ENCODE results near the gene CHRNA9.

Gene CHRNA9

DNA sequence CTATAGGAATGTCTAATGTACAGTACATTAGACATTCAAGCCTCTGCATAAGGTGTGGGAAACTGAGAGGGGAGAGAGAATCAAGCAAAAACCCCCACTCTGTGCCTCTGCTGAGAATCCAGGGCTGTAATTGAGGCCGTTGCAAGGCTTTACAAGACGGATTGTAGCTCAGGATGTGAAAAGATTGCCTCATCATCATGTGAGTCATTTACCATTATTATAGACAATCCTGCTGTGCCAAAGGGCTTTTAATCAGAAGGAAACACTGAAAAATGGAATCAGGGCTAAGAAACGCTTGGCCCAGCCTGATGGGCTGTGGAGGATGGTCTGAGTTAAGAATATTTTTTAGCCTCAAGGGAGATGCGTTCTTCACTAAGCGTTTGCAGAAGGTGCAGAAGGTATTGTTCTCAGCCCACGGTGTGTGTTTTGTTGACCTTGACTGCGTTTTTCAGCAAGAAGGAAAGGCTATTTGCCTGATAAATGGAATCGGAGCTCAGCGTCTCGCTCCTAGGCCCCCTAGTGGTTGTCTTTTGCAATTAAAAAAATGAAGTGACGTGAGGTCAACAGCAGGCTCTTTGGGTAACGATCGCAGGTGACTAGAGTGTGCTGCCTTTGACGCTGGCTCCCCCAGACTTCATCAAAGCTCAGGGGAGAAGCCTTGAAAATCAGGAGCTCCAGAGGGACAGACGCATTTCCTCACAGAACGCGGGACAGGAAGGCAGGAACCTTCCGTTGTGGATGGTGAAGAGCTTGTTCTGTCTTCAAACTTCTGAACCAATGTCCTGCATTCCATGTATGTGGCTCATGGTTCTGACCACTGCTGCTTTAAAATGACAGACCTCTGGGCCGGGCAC lies 18.1 kb upstream of the CHRNA9 start:
- Histone ChIP-seq H3K27me3 (ENCODE audit: insufficient read depth, low read length) (no peaks in the 10 kb centered on the region), H3K4me1 (ENCODE audit: insufficient read depth, low read length) (peaks cover 48% of the 10 kb centered on the region), H3K36me3 (ENCODE audit: insufficient read depth, low read length) (no peaks in the 10 kb centered on the region), H3K9me3 (ENCODE audit: low read length) (no peaks in the 10 kb centered on the region), H2AFZ (ENCODE audit: low read depth, low read length) (peak overlapping the region; percentile 56), H3K4me3 (ENCODE audit: low read length) (peak overlapping the region; percentile 33)

DNA sequence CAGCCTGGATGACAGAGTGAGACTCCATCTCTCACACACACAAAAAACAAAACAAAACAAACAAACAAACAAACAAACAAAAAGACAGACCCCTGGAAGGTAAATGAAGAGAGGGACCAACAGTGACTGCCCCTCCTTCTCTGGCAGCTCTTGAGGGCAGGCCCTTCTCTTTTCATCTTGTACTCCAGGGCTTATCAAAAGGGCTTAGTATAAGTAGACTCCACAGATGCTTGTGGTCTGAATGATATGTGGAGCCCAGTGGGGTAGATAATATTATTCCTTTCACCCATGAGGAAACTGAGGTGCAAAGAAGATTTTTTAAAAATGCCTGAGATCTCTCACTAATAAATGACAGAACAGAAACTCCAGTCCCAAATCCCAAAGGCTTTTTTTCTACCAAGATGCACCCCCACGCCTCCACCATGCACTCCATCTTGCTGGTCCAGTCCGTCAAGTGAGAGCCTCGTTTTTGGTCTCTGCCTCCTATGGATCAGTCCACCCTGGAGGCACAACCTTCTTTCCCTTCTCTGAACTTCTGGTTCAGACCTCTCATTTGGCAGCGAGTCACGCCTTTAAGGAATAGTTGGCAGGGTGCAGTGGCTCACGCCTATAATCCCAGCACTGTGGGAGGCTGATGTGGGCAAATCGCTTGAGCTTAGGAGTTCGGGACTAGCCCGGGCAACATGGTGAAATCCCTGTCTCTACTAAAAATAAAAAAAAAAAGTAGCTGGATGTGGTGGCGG lies 17.0 kb upstream of the CHRNA9 start:
- no peaks in the 10 kb centered on the region for H3K36me3 ChIP-seq (ENCODE audit: insufficient read depth, low read length)
- H3K27me3 ChIP-seq (ENCODE audit: insufficient read depth, low read length) = no peaks in the 10 kb centered on the region
- peaks cover 54% of the 10 kb centered on the region for H3K4me1 ChIP-seq (ENCODE audit: insufficient read depth, low read length)
- H3K4me3 ChIP-seq (ENCODE audit: low read length) = no peak overlapping the region
- H3K9me3 ChIP-seq (ENCODE audit: low read length) = no peaks in the 10 kb centered on the region
- no peak overlapping the region for H2AFZ ChIP-seq (ENCODE audit: low read depth, low read length)

DNA sequence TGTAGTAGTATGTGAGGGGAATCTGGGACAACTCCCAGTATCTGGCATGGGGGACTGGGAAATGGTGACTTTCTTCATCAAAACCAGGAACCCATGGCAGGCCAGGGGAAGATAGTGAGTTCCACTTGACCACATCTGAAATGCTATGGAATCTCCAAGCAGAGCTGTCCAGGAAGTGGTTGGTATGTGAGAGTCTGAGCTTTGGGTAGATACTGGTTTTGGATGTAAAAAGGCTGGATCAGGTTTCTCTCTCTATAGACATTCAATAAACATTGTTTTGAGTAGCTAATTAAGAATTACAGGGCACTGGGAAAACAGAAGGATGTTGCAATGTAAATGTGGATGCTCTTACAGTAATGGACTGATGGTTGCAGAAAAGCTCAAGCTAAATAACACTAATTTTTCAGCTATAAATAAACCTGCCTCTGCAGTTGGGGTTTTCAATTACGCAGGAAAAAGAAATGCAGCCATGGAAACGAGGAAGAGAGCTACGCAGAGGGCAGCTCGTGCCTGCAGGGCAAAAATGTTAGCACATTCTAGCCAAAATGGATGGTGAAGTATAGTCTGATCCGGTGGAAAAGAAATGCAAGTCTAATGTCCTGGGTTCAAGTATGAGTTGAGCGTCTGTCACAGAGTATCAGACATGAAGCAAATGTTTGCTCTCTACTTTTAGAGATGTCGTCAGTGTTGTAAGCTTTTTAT lies 13.4 kb upstream of the CHRNA9 start:
- Histone ChIP-seq H3K4me1 (ENCODE audit: insufficient read depth, low read length) (peaks cover 39% of the 10 kb centered on the region), H3K27me3 (ENCODE audit: insufficient read depth, low read length) (no peaks in the 10 kb centered on the region), H3K4me3 (ENCODE audit: low read length) (no peak overlapping the region), H3K9me3 (ENCODE audit: low read length) (no peaks in the 10 kb centered on the region), H3K36me3 (ENCODE audit: insufficient read depth, low read length) (no peaks in the 10 kb centered on the region), H2AFZ (ENCODE audit: low read depth, low read length) (no peak overlapping the region)

DNA sequence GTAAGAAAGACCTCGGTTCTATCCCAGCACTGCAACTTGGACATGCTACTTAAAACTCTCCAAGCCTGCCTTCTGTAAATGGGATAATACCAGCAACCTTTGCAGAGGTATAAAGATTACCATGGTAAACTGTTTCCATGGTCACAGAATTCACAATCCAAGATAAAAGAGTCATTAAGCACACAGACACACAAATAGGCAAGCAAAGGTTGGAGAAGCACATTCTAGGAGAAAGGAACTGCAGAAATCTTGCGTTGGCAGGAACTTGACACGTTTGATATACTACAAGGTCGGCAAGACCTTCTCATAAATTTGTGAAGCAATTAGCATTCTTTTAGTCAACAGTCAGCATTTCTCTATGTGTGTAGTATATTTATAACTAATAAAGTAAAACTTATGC lies 12.3 kb upstream of the CHRNA9 start:
- Histone ChIP-seq H3K9me3 (ENCODE audit: low read length) (no peaks in the 10 kb centered on the region), H3K4me1 (ENCODE audit: insufficient read depth, low read length) (peaks cover 33% of the 10 kb centered on the region), H3K4me3 (ENCODE audit: low read length) (no peak overlapping the region), H2AFZ (ENCODE audit: low read depth, low read length) (no peak overlapping the region), H3K27me3 (ENCODE audit: insufficient read depth, low read length) (no peaks in the 10 kb centered on the region), H3K36me3 (ENCODE audit: insufficient read depth, low read length) (no peaks in the 10 kb centered on the region)

DNA sequence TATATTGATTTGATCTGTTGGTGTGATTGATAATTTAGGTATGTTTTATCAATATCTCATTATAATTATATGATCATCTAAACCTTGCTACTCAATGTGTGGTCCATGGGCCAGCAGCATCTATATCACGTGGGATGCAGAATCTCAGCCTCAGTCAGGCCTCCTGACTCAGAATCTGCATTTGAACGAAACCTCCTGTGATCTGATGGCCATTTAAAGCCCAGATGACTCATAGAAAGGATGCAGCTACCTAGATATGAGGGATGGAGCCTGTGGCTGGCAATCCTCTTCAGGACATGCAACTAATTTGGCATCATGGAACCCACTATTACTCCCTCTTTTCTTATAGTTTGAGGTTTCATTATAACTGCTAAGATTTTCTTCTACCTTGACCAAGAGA lies 11.3 kb upstream of the CHRNA9 start:
- peaks cover 25% of the 10 kb centered on the region for H3K4me1 ChIP-seq (ENCODE audit: insufficient read depth, low read length)
- no peak overlapping the region for H2AFZ ChIP-seq (ENCODE audit: low read depth, low read length)
- H3K36me3 ChIP-seq (ENCODE audit: insufficient read depth, low read length) = no peaks in the 10 kb centered on the region
- no peak overlapping the region for H3K4me3 ChIP-seq (ENCODE audit: low read length)
- H3K27me3 ChIP-seq (ENCODE audit: insufficient read depth, low read length) = no peaks in the 10 kb centered on the region
- no peaks in the 10 kb centered on the region for H3K9me3 ChIP-seq (ENCODE audit: low read length)

DNA sequence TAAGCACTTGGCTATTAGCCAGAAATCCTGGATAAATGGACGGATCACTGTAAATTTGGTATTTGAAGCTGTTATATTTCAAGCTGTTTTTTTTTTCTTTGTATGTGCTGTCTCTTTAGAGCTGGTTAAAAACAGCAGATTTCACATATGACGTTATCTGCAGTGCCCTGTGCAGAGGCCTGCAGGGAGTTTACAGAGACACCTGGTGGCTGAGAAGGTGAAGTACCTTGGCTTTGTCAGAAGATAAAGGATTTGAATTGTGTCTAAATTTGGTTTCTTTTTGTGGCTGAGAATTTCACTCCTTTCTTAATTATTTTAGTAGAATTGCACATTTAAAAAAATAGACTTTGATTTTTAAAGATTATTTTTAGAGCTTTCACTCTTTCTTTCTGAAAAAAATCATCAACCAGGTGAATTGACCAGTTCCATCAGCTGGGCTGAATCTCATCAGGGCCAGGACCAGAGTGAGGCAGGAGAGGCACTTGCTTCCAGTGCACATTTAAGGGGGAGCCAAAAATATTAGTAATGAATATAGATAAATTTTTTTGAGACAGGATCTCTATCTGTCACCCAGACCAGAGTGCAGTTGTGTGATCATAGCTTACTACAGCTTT lies 9.6 kb upstream of the CHRNA9 start:
- H2AFZ ChIP-seq (ENCODE audit: low read depth, low read length) = peak overlapping the region; percentile 57
- no peaks in the 10 kb centered on the region for H3K9me3 ChIP-seq (ENCODE audit: low read length)
- H3K27me3 ChIP-seq (ENCODE audit: insufficient read depth, low read length) = no peaks in the 10 kb centered on the region
- H3K4me1 ChIP-seq (ENCODE audit: insufficient read depth, low read length) = peaks cover 25% of the 10 kb centered on the region
- no peak overlapping the region for H3K4me3 ChIP-seq (ENCODE audit: low read length)
- H3K36me3 ChIP-seq (ENCODE audit: insufficient read depth, low read length) = no peaks in the 10 kb centered on the region

DNA sequence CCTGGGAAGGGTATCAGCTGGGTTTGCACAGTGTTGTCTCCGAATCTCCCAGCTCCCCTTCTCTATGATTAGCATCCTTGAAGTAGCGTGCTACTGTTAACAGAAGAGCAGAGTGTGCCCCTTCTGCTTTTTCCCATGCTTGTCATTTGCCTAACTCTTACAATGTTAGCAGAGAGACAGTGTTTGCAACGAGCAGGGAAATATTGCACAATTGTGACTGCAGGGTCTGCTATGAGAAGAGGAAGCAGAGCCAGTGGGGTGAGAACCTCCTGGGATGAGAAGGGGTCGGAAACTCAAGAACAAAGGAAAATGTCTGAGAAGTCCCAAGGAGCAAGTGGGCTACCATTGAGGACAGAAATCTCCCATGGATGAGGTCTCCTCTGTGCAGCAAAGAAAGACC lies 7.8 kb upstream of the CHRNA9 start:
- H3K4me1 ChIP-seq (ENCODE audit: insufficient read depth, low read length) = peaks cover 13% of the 10 kb centered on the region
- no peak overlapping the region for H2AFZ ChIP-seq (ENCODE audit: low read depth, low read length)
- H3K27me3 ChIP-seq (ENCODE audit: insufficient read depth, low read length) = no peaks in the 10 kb centered on the region
- H3K36me3 ChIP-seq (ENCODE audit: insufficient read depth, low read length) = no peaks in the 10 kb centered on the region
- no peaks in the 10 kb centered on the region for H3K9me3 ChIP-seq (ENCODE audit: low read length)
- no peak overlapping the region for H3K4me3 ChIP-seq (ENCODE audit: low read length)

DNA sequence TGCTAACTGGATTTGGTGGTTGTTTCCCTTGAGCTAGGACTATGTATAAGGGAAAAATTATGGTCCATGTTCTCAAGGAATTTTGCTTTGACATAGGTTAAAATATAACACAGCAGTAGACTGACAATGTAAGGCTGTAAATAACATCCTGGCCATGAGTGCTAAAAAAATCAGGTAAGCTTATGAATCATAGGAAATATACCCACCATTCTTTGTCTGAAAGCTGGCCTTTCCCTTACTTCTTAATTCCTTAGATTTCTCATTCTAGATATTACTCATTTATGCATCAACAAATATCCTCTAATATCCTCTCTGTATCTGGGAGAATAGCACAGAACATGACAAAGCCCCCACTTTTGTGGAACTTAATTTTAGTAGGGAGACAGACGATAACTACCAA lies 6.8 kb upstream of the CHRNA9 start:
- no peaks in the 10 kb centered on the region for H3K36me3 ChIP-seq (ENCODE audit: insufficient read depth, low read length)
- H2AFZ ChIP-seq (ENCODE audit: low read depth, low read length) = no peak overlapping the region
- no peaks in the 10 kb centered on the region for H3K9me3 ChIP-seq (ENCODE audit: low read length)
- H3K27me3 ChIP-seq (ENCODE audit: insufficient read depth, low read length) = no peaks in the 10 kb centered on the region
- peaks cover 4% of the 10 kb centered on the region for H3K4me1 ChIP-seq (ENCODE audit: insufficient read depth, low read length)
- no peak overlapping the region for H3K4me3 ChIP-seq (ENCODE audit: low read length)

DNA sequence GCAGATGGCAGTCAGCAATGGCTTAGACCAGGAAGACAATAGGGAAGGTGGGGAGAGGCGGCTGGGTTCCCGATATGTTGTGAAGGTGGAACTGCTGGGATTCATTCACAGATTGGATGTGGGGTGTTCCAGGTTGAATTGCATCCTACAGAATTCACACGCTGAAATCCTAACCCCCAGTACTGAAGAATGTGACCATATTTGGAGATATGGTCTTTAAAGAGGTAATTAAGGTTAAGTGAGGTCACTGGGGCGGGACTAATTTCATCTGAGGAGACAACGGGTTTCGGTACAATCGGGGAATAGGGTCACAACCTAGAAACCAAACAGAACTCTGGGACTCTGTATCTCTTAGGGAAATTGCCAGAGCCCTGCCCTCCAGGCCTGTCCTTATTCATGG lies 5.3 kb upstream of the CHRNA9 start:
- Histone ChIP-seq H3K4me3 (ENCODE audit: low read length) (no peak overlapping the region), H3K36me3 (ENCODE audit: insufficient read depth, low read length) (no peaks in the 10 kb centered on the region), H3K9me3 (ENCODE audit: low read length) (no peaks in the 10 kb centered on the region), H3K27me3 (ENCODE audit: insufficient read depth, low read length) (no peaks in the 10 kb centered on the region), H3K4me1 (ENCODE audit: insufficient read depth, low read length) (peaks cover 8% of the 10 kb centered on the region), H2AFZ (ENCODE audit: low read depth, low read length) (no peak overlapping the region)

DNA sequence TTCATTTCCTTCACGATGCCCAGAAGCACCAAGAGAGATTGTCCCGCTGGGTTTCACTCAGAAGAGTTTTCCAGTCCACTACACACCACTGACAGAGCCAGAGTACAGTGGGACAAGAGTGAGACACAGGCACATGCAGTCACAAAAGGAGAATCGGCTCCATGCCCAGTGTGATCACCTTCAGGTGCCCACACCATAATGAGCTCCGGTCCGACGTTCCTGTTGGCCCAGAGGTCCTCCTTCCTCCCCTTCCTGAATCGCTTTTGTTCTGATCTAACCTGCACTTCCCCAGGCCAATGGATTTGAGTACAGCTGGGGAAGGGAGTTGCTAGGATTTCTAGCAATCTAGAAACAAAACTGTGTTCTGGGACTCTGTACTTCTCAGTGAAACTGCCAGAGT lies 4.6 kb upstream of the CHRNA9 start:
- H3K9me3 ChIP-seq (ENCODE audit: low read length) = no peaks in the 10 kb centered on the region
- H3K4me1 ChIP-seq (ENCODE audit: insufficient read depth, low read length) = peaks cover 12% of the 10 kb centered on the region
- no peaks in the 10 kb centered on the region for H3K36me3 ChIP-seq (ENCODE audit: insufficient read depth, low read length)
- H2AFZ ChIP-seq (ENCODE audit: low read depth, low read length) = no peak overlapping the region
- H3K4me3 ChIP-seq (ENCODE audit: low read length) = no peak overlapping the region
- no peaks in the 10 kb centered on the region for H3K27me3 ChIP-seq (ENCODE audit: insufficient read depth, low read length)

DNA sequence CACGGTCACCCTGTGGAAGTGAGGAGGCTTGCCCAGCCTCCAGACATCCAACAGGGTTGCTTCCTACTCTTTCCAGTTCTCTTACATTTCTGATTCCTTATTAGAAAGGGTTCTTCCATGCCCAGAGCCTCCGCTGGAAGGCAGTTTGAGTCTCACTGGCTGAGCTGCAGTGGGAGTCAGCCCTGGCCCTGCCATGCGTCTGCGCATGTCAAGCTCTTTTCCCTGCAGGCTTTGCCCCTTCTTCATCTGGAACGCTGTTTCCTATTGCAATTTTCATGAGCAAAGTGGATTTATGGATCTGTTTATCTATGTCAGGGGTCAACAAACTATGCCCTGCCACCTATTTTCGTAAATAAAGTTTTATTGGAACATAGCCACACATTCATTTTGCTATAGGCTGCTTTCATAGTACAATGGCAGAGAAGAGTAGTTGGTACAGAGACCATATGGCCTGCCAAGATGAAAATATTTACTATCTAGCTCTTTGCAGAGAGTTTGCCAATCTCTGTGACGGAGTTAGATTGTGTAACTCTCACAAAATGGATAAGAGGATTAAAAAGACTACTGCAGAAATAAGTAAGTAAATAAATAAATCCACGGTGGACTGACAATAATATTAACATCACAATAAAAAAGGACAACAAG lies 3.9 kb upstream of the CHRNA9 start:
- Histone ChIP-seq H3K4me3 (ENCODE audit: low read length) (no peak overlapping the region), H3K36me3 (ENCODE audit: insufficient read depth, low read length) (no peaks in the 10 kb centered on the region), H2AFZ (ENCODE audit: low read depth, low read length) (no peak overlapping the region), H3K9me3 (ENCODE audit: low read length) (no peaks in the 10 kb centered on the region), H3K4me1 (ENCODE audit: insufficient read depth, low read length) (peaks cover 12% of the 10 kb centered on the region), H3K27me3 (ENCODE audit: insufficient read depth, low read length) (no peaks in the 10 kb centered on the region)

DNA sequence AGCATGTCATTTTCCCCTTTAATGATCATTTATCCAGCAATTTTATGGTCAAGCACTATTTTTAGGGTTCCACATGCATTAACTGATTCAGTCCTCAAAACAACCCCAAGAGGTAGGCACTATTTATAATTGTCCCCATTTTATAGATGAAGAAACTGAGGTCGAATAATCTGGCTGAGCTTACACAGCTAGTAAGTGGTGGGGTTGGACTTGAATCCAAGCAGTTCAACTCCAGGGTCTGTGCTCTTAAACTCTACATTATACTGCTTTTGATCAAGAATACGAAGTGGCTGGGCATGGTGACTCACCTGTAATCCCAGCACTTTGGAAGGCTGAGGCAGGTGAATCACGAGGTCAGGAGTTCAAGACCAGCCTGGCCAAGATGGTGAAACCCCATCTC lies 3.2 kb upstream of the CHRNA9 start:
- Histone ChIP-seq H3K9me3 (ENCODE audit: low read length) (no peaks in the 10 kb centered on the region), H2AFZ (ENCODE audit: low read depth, low read length) (no peak overlapping the region), H3K4me3 (ENCODE audit: low read length) (no peak overlapping the region), H3K36me3 (ENCODE audit: insufficient read depth, low read length) (no peaks in the 10 kb centered on the region), H3K4me1 (ENCODE audit: insufficient read depth, low read length) (peaks cover 12% of the 10 kb centered on the region), H3K27me3 (ENCODE audit: insufficient read depth, low read length) (no peaks in the 10 kb centered on the region)

Data from neuron (in vitro differentiated cells).